ENCODE data around the gene SCG3. TPM values are rescaled to one million over a fixed set of nuclear protein-coding genes. Genes with fewer than 3 reads are reported as not detected.

Gene SCG3
- total RNA-seq, 1 experiment from 2014 or later: 22.7 TPM

DNA sequence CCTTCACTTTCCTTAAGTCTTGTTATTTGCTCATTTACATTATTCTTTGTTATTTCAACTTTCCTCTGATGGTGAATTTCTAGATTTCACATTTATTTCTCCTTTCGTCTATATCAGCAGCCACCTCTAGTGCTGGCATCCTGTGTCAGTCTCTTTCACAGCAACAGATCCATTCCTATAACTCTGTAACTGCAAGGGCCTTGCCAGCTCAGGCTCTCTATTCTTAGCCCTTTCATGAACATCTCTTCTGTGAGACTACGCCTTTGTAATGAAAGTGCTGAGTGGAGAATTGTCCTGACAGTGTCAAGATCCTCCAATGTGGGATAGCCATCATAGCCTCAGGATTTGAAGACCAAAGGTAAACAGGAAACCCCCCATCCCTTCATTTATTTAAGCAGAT, 3.9 kb upstream of the SCG3 start:
- TF ChIP-seq, protein P1, sequence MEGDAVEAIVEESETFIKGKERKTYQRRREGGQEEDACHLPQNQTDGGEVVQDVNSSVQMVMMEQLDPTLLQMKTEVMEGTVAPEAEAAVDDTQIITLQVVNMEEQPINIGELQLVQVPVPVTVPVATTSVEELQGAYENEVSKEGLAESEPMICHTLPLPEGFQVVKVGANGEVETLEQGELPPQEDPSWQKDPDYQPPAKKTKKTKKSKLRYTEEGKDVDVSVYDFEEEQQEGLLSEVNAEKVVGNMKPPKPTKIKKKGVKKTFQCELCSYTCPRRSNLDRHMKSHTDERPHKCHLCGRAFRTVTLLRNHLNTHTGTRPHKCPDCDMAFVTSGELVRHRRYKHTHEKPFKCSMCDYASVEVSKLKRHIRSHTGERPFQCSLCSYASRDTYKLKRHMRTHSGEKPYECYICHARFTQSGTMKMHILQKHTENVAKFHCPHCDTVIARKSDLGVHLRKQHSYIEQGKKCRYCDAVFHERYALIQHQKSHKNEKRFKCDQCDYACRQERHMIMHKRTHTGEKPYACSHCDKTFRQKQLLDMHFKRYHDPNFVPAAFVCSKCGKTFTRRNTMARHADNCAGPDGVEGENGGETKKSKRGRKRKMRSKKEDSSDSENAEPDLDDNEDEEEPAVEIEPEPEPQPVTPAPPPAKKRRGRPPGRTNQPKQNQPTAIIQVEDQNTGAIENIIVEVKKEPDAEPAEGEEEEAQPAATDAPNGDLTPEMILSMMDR (conservative IDR thresholded peaks at IDR 0.05): no peak
- H3K4me1 Mint-ChIP-seq: peaks cover 12 to 15% of the 10 kb centered on the region in 2 experiments

More for the DNA sequence above, 3.9 kb upstream of the SCG3 start:
- Mint-ChIP-seq H3K36me3 (ENCODE audit: insufficient read depth in 1 of 3, low read depth in 3 of 3) (no peaks in the 10 kb centered on the region), H3K4me3 (no peak overlapping the region), H3K27me3 (ENCODE audit: low read depth) (peaks cover 22% of the 10 kb centered on the region), H3K9me3 (no peaks in the 10 kb centered on the region), H3K27ac (no peak overlapping the region)
- Histone ChIP-seq H4K20me1 (ENCODE audit: control insufficient read depth, insufficient read depth, insufficient read length) (no peaks in the 10 kb centered on the region), H2AFZ (ENCODE audit: low read length) (no peak overlapping the region), H3K9me3 (ENCODE audit: control insufficient read depth, low read depth, low read length) (no peaks in the 10 kb centered on the region), H3K79me2 (ENCODE audit: insufficient read depth, low read length) (no peaks in the 10 kb centered on the region), H2BK20ac (ENCODE audit: low read depth, low read length, poor library complexity, severe bottlenecking) (no peak overlapping the region), H3K4me2 (ENCODE audit: insufficient read depth, insufficient read length, low read length) (no peak overlapping the region), H3T11ph (ENCODE audit: low read length) (no peak overlapping the region), H2AK5ac (ENCODE audit: insufficient read length, low read length) (no peak overlapping the region), H3K4me1 (ENCODE audit: insufficient read depth, low read length) (no peaks in the 10 kb centered on the region; the same call in 1 of the 2 replicates), H3K23ac (ENCODE audit: insufficient read length, low read depth, low read length) (no peak overlapping the region), H3K27me3 (ENCODE audit: insufficient read depth, low read length) (no peaks in the 10 kb centered on the region), H4K91ac (ENCODE audit: insufficient read length, low read depth, low read length) (no peak overlapping the region), H2BK120ac (ENCODE audit: low read depth, low read length, poor library complexity, severe bottlenecking) (no peak overlapping the region), H2BK12ac (ENCODE audit: insufficient read length, low read depth, low read length) (no peak overlapping the region), H3K56ac (ENCODE audit: insufficient read length, low read depth, low read length) (no peak overlapping the region), H3K18ac (ENCODE audit: insufficient read length, low read depth, low read length) (no peak overlapping the region), H3K27ac (ENCODE audit: insufficient read length, low read depth, low read length) (no peak overlapping the region), H3K14ac (ENCODE audit: insufficient read depth, low read length) (no peak overlapping the region), H3K4ac (ENCODE audit: low read depth, low read length) (no peak overlapping the region), H4K8ac (replicated peaks; ENCODE audit: insufficient read length, low read depth, low read length) (no peak overlapping the region), H3K79me1 (ENCODE audit: insufficient read depth, low read depth, low read length, poor library complexity, severe bottlenecking) (no peaks in the 10 kb centered on the region), H2BK15ac (ENCODE audit: low read depth, low read length) (no peak overlapping the region), H4K5ac (ENCODE audit: insufficient read length, low read depth, low read length) (no peak overlapping the region), H3K9ac (ENCODE audit: extremely low read depth, insufficient read length, low read length) (no peak overlapping the region), H2BK5ac (ENCODE audit: insufficient read length, low read length) (no peak overlapping the region), H3K23me2 (ENCODE audit: insufficient read length, low read depth, low read length, poor library complexity, severe bottlenecking) (peaks cover 3% of the 10 kb centered on the region)
- WGBS (ENCODE audit: extremely low coverage, insufficient read length, low lambda C conversion rate): no CpG with 5 or more reads among the region's 2 CpGs
- no peak for DNase-seq
